K562 (cell line): Measurements from ENCODE around the gene CFAP251. TPM values are rescaled to one million over a fixed set of nuclear protein-coding genes. Genes with fewer than 3 reads are reported as not detected.
A peak's percentile ranks its signal among the peaks of the same experiment; 100 is the strongest.

Source experiments
- MAZ ChIP-seq, 2 experiments: fragments of 450-650 bp in 1 of 2; sonication (generic) in 1 of 2; formaldehyde crosslinking; IDR thresholded peaks in 1 of 2; conservative IDR thresholded peaks in 1 of 2; 2 replicates each; pipeline versions ENCODE4 v1.4.0 to v1.5.0; 2020; ENCODE audit warnings: mild to moderate bottlenecking in 1 of 2, missing genetic modification reagents in 1 of 2
- MED1 ChIP-seq: sonication (generic); formaldehyde crosslinking; IDR thresholded peaks from 2 replicates; pipeline ENCODE4 v1.8.1; 2023; ENCODE audit warnings: missing genetic modification reagents, borderline replicate concordance
- NEUROD1 ChIP-seq: fragments of 150-350 bp; IDR thresholded peaks from 2 replicates; pipeline ENCODE4 v1.6.1; 2014; ENCODE audit warnings: borderline replicate concordance, low read length, low read depth; ENCODE audit not compliant: partially characterized antibody
- NR4A1 ChIP-seq, 2 experiments: fragments of 250-450 bp in 1 of 2; fragments of 450-650 bp in 1 of 2; sonication (Bioruptor Pico) in 1 of 2; IDR thresholded peaks; 2 replicates each; pipeline versions ENCODE4 v1.4.0 to v1.6.1; 2016 to 2020; ENCODE audit warnings: mild to moderate bottlenecking in 2 of 2, missing compliant biosample characterization in 1 of 2, missing genetic modification characterization in 1 of 2, moderate library complexity in 1 of 2
- PBX2 ChIP-seq, 2 experiments: IDR thresholded peaks in 1 of 2; conservative IDR thresholded peaks in 1 of 2; 2 replicates each; pipeline ENCODE4 v1.6.1; 2016; ENCODE audit warnings: low read depth in 2 of 2, mild to moderate bottlenecking in 1 of 2, missing compliant biosample characterization in 1 of 2, missing genetic modification characterization in 1 of 2, moderate library complexity in 1 of 2
- POLR2AphosphoS5 ChIP-seq: IDR thresholded peaks from 2 replicates; pipeline ENCODE4 v1.6.1; 2011; ENCODE audit warnings: mild to moderate bottlenecking, low read depth, low read length, moderate library complexity; ENCODE audit not compliant: control insufficient read depth, insufficient read depth
- TGIF2 ChIP-seq: sonication (generic); formaldehyde crosslinking; IDR thresholded peaks from 2 replicates; pipeline ENCODE4 v1.8.1; 2022; ENCODE audit warnings: mild to moderate bottlenecking, missing genetic modification reagents, moderate library complexity
- YY1 ChIP-seq, 3 experiments: IDR thresholded peaks; 2 replicates each; pipeline ENCODE4 v1.6.1; 2011; ENCODE audit warnings: low read length in 2 of 3, mild to moderate bottlenecking in 2 of 3, moderate library complexity in 2 of 3, borderline replicate concordance in 1 of 3, control low read depth in 1 of 3, low read depth in 1 of 3; ENCODE audit not compliant: insufficient read depth in 3 of 3, insufficient replicate concordance in 2 of 3, control insufficient read depth in 1 of 3, insufficient read length in 1 of 3; ENCODE audit errors: extremely low read depth in 1 of 3
- ZBTB49 ChIP-seq: sonication (generic); formaldehyde crosslinking; IDR thresholded peaks from 2 replicates; pipeline ENCODE4 v1.8.0; 2022; ENCODE audit warnings: missing genetic modification reagents, mild to moderate bottlenecking, borderline replicate concordance
- ZBTB7A ChIP-seq: IDR thresholded peaks from 2 replicates; pipeline ENCODE4 v1.6.1; 2011; ENCODE audit warnings: low read depth, mild to moderate bottlenecking, low read length, moderate library complexity, borderline replicate concordance; ENCODE audit not compliant: control insufficient read depth
- ZFX ChIP-seq: sonication (generic); formaldehyde crosslinking; IDR thresholded peaks from 2 replicates; pipeline ENCODE4 v1.8.0; 2022; ENCODE audit warnings: mild to moderate bottlenecking, missing genetic modification reagents, moderate library complexity
- ZKSCAN8 ChIP-seq: fragments of 200-800 bp; sonication (Bioruptor generic); IDR thresholded peaks from 2 replicates; pipeline ENCODE4 v1.6.1; 2016; ENCODE audit warnings: missing genetic modification characterization, missing compliant biosample characterization
- ZNF274 ChIP-seq: IDR thresholded peaks from 2 replicates; pipeline ENCODE4 v1.6.1; 2011; ENCODE audit warnings: low read depth, mild to moderate bottlenecking, low read length, moderate library complexity, borderline replicate concordance
- ZNF354B ChIP-seq: fragments of 250-450 bp; sonication (Bioruptor Pico); IDR thresholded peaks from 2 replicates; pipeline ENCODE4 v1.4.0; 2020
- ZNF395 ChIP-seq: fragments of 200-800 bp; sonication (Bioruptor generic); IDR thresholded peaks from 2 replicates; pipeline ENCODE4 v1.6.1; 2017; ENCODE audit warnings: missing genetic modification characterization, missing compliant biosample characterization
- polyA plus RNA-seq, 8 experiments: library from polyadenylated mRNA; depleted of rRNA in 4 of 8; stranded (reverse) in 5 of 8; unstranded in 3 of 8; fragments of >200 nt; fragmentation: Nextera tagmentation in 2 of 8; fragmentation: Illumina TruSeq in 1 of 8; extraction: Ambion mirVana in 2 of 8; extraction: Trizol in 1 of 8; gene quantifications; 2 replicates each; pipeline versions ENCODE4 v1.2.1 to v1.2.3, GENCODE V29; 2011 to 2014; ENCODE audit warnings: inconsistent platforms in 1 of 8, missing spikeins in 1 of 8
- total RNA-seq, 7 experiments: library from RNA; depleted of rRNA in 6 of 7; stranded (reverse); fragments of >200 nt in 6 of 7; fragmentation: Illumina TruSeq in 2 of 7; extraction: Trizol in 2 of 7; gene quantifications; 2 replicates each; pipeline versions ENCODE4 v1.2.1 to v1.2.3, GENCODE V29; 2011 to 2021; ENCODE audit warnings: low replicate concordance in 1 of 7
- TF ChIP-seq, protein P1 (sequence below): fragments of 250-450 bp; sonication (Bioruptor Pico); IDR thresholded peaks from 2 replicates; pipeline ENCODE4 v1.6.1; 2021; ENCODE audit warnings: mild to moderate bottlenecking

CFAP251 gene
- total and polyA plus RNA-seq, 9 of the 15 experiments (the other 6 are each of a cell fraction or from before 2014, with no cell fraction given): 16.6 to 31.0 (median 19.1) TPM

GRCh38 chr12:122003651-122004611, 85.5 kb downstream of the CFAP251 start (continued):
- TF ChIP-seq, protein P1, sequence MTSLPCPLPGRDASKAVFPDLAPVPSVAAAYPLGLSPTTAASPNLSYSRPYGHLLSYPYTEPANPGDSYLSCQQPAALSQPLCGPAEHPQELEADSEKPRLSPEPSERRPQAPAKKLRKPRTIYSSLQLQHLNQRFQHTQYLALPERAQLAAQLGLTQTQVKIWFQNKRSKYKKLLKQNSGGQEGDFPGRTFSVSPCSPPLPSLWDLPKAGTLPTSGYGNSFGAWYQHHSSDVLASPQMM (CRISPR knock-in tag): no peak
- peak; percentile 49 for TF ChIP-seq ZFX (CRISPR knock-in tag)
- TF ChIP-seq ZBTB49: no peak
- no peak for TF ChIP-seq ZNF274
- TF ChIP-seq POLR2AphosphoS5: no peak
- peak; percentile 43; the same call in 1 of the 2 replicates for TF ChIP-seq ZNF395 (CRISPR knock-in tag)
- no peak for TF ChIP-seq MED1 (CRISPR knock-in tag)
- TF ChIP-seq NR4A1 (CRISPR knock-in tag; IDR thresholded peaks at IDR 0.05): no peak
- no peak for TF ChIP-seq NR4A1 (tag; IDR thresholded peaks at IDR 0.05)
- TF ChIP-seq ZBTB7A: no peak; the same call in 1 of the 2 replicates
- no peak for TF ChIP-seq ZKSCAN8 (CRISPR knock-in tag)
- no peak for TF ChIP-seq TGIF2 (CRISPR knock-in tag)
- TF ChIP-seq MAZ (CRISPR knock-in tag; conservative IDR thresholded peaks at IDR 0.05 in 1 of 2, IDR thresholded peaks at IDR 0.05 in 1 of 2): 0 out of 4 replicates have a peak, but pooled peaks of 1 of the 2 experiments have one; percentile 23
- no peak for TF ChIP-seq YY1 (IDR thresholded peaks at IDR 0.05; ENCODE audit: borderline replicate concordance in 1 of 3, control insufficient read depth in 1 of 3, extremely low read depth in 1 of 3, insufficient read depth in 3 of 3, insufficient read length in 1 of 3, insufficient replicate concordance in 2 of 3, low read depth in 1 of 3, low read length in 2 of 3)
- TF ChIP-seq ZNF354B (CRISPR knock-in tag): no peak
- TF ChIP-seq NEUROD1: no peak
- TF ChIP-seq PBX2 (CRISPR knock-in tag; IDR thresholded peaks at IDR 0.05; ENCODE audit: low read depth): no peak
- no peak for TF ChIP-seq PBX2 (tag; conservative IDR thresholded peaks at IDR 0.05; ENCODE audit: low read depth)
